Measurements from ENCODE around the gene IL27RA.

IL27RA gene

GRCh38 chr19:14061081-14061749, 29.7 kb downstream of the IL27RA start:
- DNase-seq, result no peak

- DNase-seq, result no peak
Observed at GRCh38 chr19:14061751-14062557, 30.4 kb downstream of the IL27RA start, which contains the start of gene PALM3. PALM3 (minus strand) TSS chr19:14062076; CDS start chr19:14061980, 96 bp downstream.

GRCh38 chr19:14062558-14062855, 30.9 kb downstream of the IL27RA start:
- no peak for DNase-seq

GRCh38 chr19:14063105-14063504, 31.5 kb downstream of the IL27RA start:
- DNase-seq, result no peak

GRCh38 chr19:14066134-14066533, 34.6 kb downstream of the IL27RA start:
- no peak for DNase-seq

GRCh38 chr19:14070268-14071050, 38.9 kb downstream of the IL27RA start:
- no peak for DNase-seq

GRCh38 chr19:14072535-14073260, 41.1 kb downstream of the IL27RA start, which contains the start of gene MISP3:
MISP3 (plus strand) TSS chr19:14072786; CDS start chr19:14073310, 524 bp downstream.
- DNase-seq, result peak; percentile 50

- peak; percentile 7 for DNase-seq
Observed at GRCh38 chr19:14073261-14073924, 41.8 kb downstream of the IL27RA start.

GRCh38 chr19:14073925-14074838, 42.6 kb downstream of the IL27RA start:
- DNase-seq, result no peak

- DNase-seq, result no peak
Observed at GRCh38 chr19:14078411-14078810, 46.8 kb downstream of the IL27RA start.

GRCh38 chr19:14080887-14081796, 49.6 kb downstream of the IL27RA start:
- DNase-seq, result peak; percentile 99

- no peak for DNase-seq
Observed at GRCh38 chr19:14081797-14082674, 50.5 kb downstream of the IL27RA start.

- no peak for DNase-seq
Observed at GRCh38 chr19:14082675-14082960, 51.1 kb downstream of the IL27RA start.

- DNase-seq, result no peak
Observed at GRCh38 chr19:14085309-14085995, 53.9 kb downstream of the IL27RA start, which contains the start of gene C19orf67. C19orf67 (minus strand) TSS chr19:14085783; CDS start chr19:14085627, 156 bp downstream.

- no peak for DNase-seq
Observed at GRCh38 chr19:14086098-14086497, 54.5 kb downstream of the IL27RA start.

- no peak for DNase-seq
Observed at GRCh38 chr19:14088634-14089411, 57.3 kb downstream of the IL27RA start.

- no peak for DNase-seq
Observed at GRCh38 chr19:14089412-14089661, 57.8 kb downstream of the IL27RA start.

All from DMS79 (cell line).